ENCODE results near the gene HIP1.

DNA sequence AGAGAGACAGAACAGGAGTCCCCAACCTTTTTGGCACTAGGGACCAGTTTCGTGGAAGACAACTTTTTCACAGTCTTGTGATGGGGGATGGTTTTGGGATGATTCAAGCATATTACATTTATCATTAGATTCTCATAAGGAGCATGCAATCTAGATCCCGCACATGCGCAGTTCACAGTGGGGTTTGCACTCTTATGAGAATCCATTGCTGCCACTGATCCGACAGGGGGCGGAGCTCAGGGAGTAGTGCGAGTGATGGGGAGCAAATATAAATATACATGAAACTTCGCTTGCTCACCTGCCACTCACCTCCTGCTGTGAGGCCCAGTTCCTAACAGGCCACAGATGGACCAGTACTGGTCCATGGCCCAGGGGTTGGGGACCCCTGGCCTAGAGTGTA is 19.1 kb upstream of the HIP1 start:
- TF ChIP-seq, protein P1, sequence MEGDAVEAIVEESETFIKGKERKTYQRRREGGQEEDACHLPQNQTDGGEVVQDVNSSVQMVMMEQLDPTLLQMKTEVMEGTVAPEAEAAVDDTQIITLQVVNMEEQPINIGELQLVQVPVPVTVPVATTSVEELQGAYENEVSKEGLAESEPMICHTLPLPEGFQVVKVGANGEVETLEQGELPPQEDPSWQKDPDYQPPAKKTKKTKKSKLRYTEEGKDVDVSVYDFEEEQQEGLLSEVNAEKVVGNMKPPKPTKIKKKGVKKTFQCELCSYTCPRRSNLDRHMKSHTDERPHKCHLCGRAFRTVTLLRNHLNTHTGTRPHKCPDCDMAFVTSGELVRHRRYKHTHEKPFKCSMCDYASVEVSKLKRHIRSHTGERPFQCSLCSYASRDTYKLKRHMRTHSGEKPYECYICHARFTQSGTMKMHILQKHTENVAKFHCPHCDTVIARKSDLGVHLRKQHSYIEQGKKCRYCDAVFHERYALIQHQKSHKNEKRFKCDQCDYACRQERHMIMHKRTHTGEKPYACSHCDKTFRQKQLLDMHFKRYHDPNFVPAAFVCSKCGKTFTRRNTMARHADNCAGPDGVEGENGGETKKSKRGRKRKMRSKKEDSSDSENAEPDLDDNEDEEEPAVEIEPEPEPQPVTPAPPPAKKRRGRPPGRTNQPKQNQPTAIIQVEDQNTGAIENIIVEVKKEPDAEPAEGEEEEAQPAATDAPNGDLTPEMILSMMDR (IDR thresholded peaks at IDR 0.05): no peak
- TF ChIP-seq POLR2AphosphoS5 (IDR thresholded peaks at IDR 0.05): no peak
- TF ChIP-seq POLR2A (IDR thresholded peaks at IDR 0.05): no peak

Measured in prostate gland (tissue), 2 donors.